HepG2 (cell line): Measurements from ENCODE around the gene AKT3. TPM values are rescaled to one million over a fixed set of nuclear protein-coding genes. Genes with fewer than 3 reads are reported as not detected.

Source experiments
- ATAC-seq: fragments of 200-7000 bp; cut with Tn5 transposase; 3 replicates; pipeline ENCODE4 v1.9.1; 2020; ENCODE audit warnings: mild to moderate bottlenecking, moderate library complexity
- BruUV-seq: library from RNA; stranded (reverse); fragments of 400-500 nt; replicated peaks from 2 replicates; lab custom pipeline; 2021; lab: Mats Ljungman, UMichigan
- CTCF ChIA-PET: fragments of 300-600 bp; formaldehyde crosslinking; extraction: SDS; loops from one replicate; lab custom pipeline; 2021; ENCODE audit warnings: low total read pairs, inconsistent platforms, low intra/inter-chr PET ratio; lab: Yijun Ruan, JAX
- POLR2A ChIA-PET: fragments of 350-600 bp; sonication (Branson Sonifier 250); formaldehyde crosslinking; loops from one replicate; lab custom pipeline; 2020; ENCODE audit warnings: antibody characterized with exemption, inconsistent platforms; lab: Yijun Ruan, JAX
- DNase-seq: peaks from one replicate; pipeline ENCODE4 v3.0.0-alpha.2; 2015; ENCODE audit warnings: low spot score
- FAIRE-seq: peaks from 3 replicates; lab custom pipeline; 2011; peaks lifted over from hg19 to GRCh38; lab: Jason Lieb, UNC
- H2AFZ ChIP-seq: one replicate; pipeline ENCODE4 v1.6.1; 2011; ENCODE audit warnings: low read length, inconsistent platforms
- H3K27ac ChIP-seq: fragments of 300-600 bp; 3 replicates; pipeline ENCODE4 v1.8.0; 2011; ENCODE audit warnings: mixed run types, mild to moderate bottlenecking, mixed read lengths, low read length, inconsistent platforms; ENCODE audit not compliant: insufficient read depth; ENCODE audit errors: extremely low read length
- H3K27me3 ChIP-seq, 2 experiments: fragments of 200-600 bp in 1 of 2; 2 replicates in 1 of 2; 3 replicates in 1 of 2; pipeline versions ENCODE4 v1.6.0 to v1.8.0; 2011; ENCODE audit warnings: low read length in 2 of 2, mild to moderate bottlenecking in 2 of 2, moderate library complexity in 2 of 2, inconsistent platforms in 1 of 2; ENCODE audit not compliant: insufficient read depth in 2 of 2, control insufficient read depth in 1 of 2
- H3K36me3 ChIP-seq, 2 experiments: fragments of 200-600 bp in 1 of 2; replicated peaks in 1 of 2; 2 replicates in 1 of 2; 3 replicates in 1 of 2; pipeline versions ENCODE4 v1.5.1 to v1.8.0; 2011; ENCODE audit warnings: low read length in 2 of 2, inconsistent platforms in 1 of 2; ENCODE audit not compliant: insufficient read depth in 2 of 2, control insufficient read depth in 1 of 2
- H3K4me1 ChIP-seq: 2 replicates; pipeline ENCODE4 v1.5.1; 2012; ENCODE audit warnings: low read length, inconsistent platforms; ENCODE audit not compliant: insufficient read depth
- H3K4me2 ChIP-seq: 2 replicates; pipeline ENCODE4 v1.6.0; 2011; ENCODE audit warnings: low read depth, low read length, inconsistent platforms
- H3K4me3 ChIP-seq, 3 experiments: fragments of 200-600 bp in 1 of 3; sonication (generic), shearing (Covaris generic) in 1 of 3; replicated peaks in 1 of 3; 2 replicates each; pipeline ENCODE4 v1.5.1; 2011 to 2016; ENCODE audit warnings: low read length in 3 of 3, inconsistent platforms in 2 of 3, low read depth in 2 of 3, mild to moderate bottlenecking in 2 of 3, control low read depth in 1 of 3, mixed read lengths in 1 of 3; ENCODE audit not compliant: insufficient read depth in 1 of 3
- H3K79me2 ChIP-seq: one replicate; pipeline ENCODE4 v1.6.1; 2011; ENCODE audit warnings: low read length, inconsistent platforms; ENCODE audit not compliant: insufficient read depth
- H3K9ac ChIP-seq: 2 replicates; pipeline ENCODE4 v1.6.0; 2011; ENCODE audit warnings: mild to moderate bottlenecking, low read depth, low read length, inconsistent platforms; ENCODE audit not compliant: insufficient read depth
- H3K9me3 ChIP-seq: 2 replicates; pipeline ENCODE4 v1.5.1; 2012; ENCODE audit warnings: mild to moderate bottlenecking, low read length
- H4K20me1 ChIP-seq: 2 replicates; pipeline ENCODE4 v1.6.0; 2011; ENCODE audit warnings: inconsistent platforms, mild to moderate bottlenecking, low read length, moderate library complexity; ENCODE audit not compliant: insufficient read depth
- CEBPB ChIP-seq: IDR thresholded peaks from 2 replicates; pipeline ENCODE4 v1.6.1; 2011; ENCODE audit warnings: low read depth, low read length, improper control_type of control experiment, borderline replicate concordance
- CREB1 ChIP-seq, 2 experiments: fragments of 450-650 bp in 1 of 2; IDR thresholded peaks; 2 replicates each; pipeline ENCODE4 v1.6.1; 2016 to 2017; ENCODE audit warnings: control low read depth in 1 of 2, mild to moderate bottlenecking in 1 of 2, missing compliant biosample characterization in 1 of 2, missing genetic modification characterization in 1 of 2
- GPBP1L1 ChIP-seq: sonication (generic); formaldehyde crosslinking; IDR thresholded peaks from 2 replicates; pipeline ENCODE4 v1.5.0; 2020; ENCODE audit warnings: mild to moderate bottlenecking, missing genetic modification reagents
- RAD51 ChIP-seq: fragments of 450-650 bp; IDR thresholded peaks from 2 replicates; pipeline ENCODE4 v1.6.1; 2016; ENCODE audit warnings: borderline replicate concordance
- SATB2 ChIP-seq: sonication (generic); formaldehyde crosslinking; IDR thresholded peaks from 2 replicates; pipeline ENCODE4 v1.5.0; 2020; ENCODE audit warnings: missing genetic modification reagents
- SIX1 ChIP-seq: sonication (generic); formaldehyde crosslinking; IDR thresholded peaks from 2 replicates; pipeline ENCODE4 v1.4.0; 2020; ENCODE audit warnings: missing genetic modification reagents, borderline replicate concordance
- SMYD3 ChIP-seq: sonication (generic); formaldehyde crosslinking; IDR thresholded peaks from 2 replicates; pipeline ENCODE4 v1.8.1; 2023; ENCODE audit warnings: mild to moderate bottlenecking, missing genetic modification reagents
- TERF1 ChIP-seq: sonication (generic); formaldehyde crosslinking; IDR thresholded peaks from 2 replicates; pipeline ENCODE4 v1.8.0; 2022; ENCODE audit warnings: mild to moderate bottlenecking, missing genetic modification reagents, moderate library complexity
- ZBTB14 ChIP-seq: sonication (generic); formaldehyde crosslinking; IDR thresholded peaks from 2 replicates; pipeline ENCODE4 v1.4.0; 2020; ENCODE audit warnings: missing genetic modification reagents
- ZNF121 ChIP-seq: sonication (generic); formaldehyde crosslinking; IDR thresholded peaks from 2 replicates; pipeline ENCODE4 v1.5.0; 2020; ENCODE audit warnings: mild to moderate bottlenecking, missing genetic modification reagents
- WGBS: methylation state at CpG from one replicate; pipeline ENCODE4 v1.1.6; 2017; ENCODE audit warnings: low lambda C conversion rate; 5-methylcytosine and 5-hydroxymethylcytosine counted together
- in situ Hi-C: cut with HindIII; loops from 2 replicates; pipeline ENCODE4 v1.10.0; 2017; ENCODE audit warnings: low pct_unique_long_range_greater_than_20kb; ENCODE audit not compliant: extremely low pct_ligation_motif_present
- intact Hi-C: fragments of 100-400 bp; cut with micrococcal nuclease; formaldehyde crosslinking; loops from one replicate; pipeline ENCODE4 v1.10.0; 2022; ENCODE audit not compliant: unreplicated experiment
- polyA plus RNA-seq, 8 experiments: library from polyadenylated mRNA; depleted of rRNA in 3 of 8; stranded (reverse) in 7 of 8; unstranded in 1 of 8; fragments of >200 nt; fragmentation: Illumina TruSeq in 4 of 8; extraction: Trizol in 4 of 8; gene quantifications; 2 replicates each; pipeline versions ENCODE4 v1.2.1 to v1.2.3, GENCODE V29; 2011 to 2016; ENCODE audit warnings: low read depth in 4 of 8, missing spikeins in 1 of 8, mixed read lengths in 1 of 8; ENCODE audit not compliant: insufficient read depth in 1 of 8
- total RNA-seq, 5 experiments: library from RNA; depleted of rRNA; stranded (reverse); fragments of >200 nt; fragmentation: Illumina TruSeq; extraction: Trizol; gene quantifications; 2 replicates each; pipeline ENCODE4 v1.2.3, GENCODE V29; 2016; ENCODE audit warnings: low read depth in 1 of 5

AKT3 gene
- total and polyA plus RNA-seq, 2 of the 13 experiments (the other 11 are each of a cell fraction or from before 2014, with no cell fraction given): 0.07 TPM

GRCh38 chr1:243510928-243511327 lies 339.1 kb downstream of the AKT3 start:
- ATAC-seq (no peak), FAIRE-seq (no peak), DNase-seq (no peak)
- no TSS peak for BruUV-seq
- Histone ChIP-seq H3K4me1 (peaks cover 25% of the 10 kb centered on the region), H2AFZ (no peak overlapping the region), H3K4me2 (no peak overlapping the region), H3K27ac (no peak overlapping the region), H3K9ac (no peak overlapping the region), H3K4me3 (no peak overlapping the region), H3K27me3 (no peaks in the 10 kb centered on the region), H4K20me1 (no peaks in the 10 kb centered on the region), H3K9me3 (no peaks in the 10 kb centered on the region), H3K79me2 (no peaks in the 10 kb centered on the region), H3K36me3 (no peaks in the 10 kb centered on the region)
- 0 out of 2 replicates have a peak, but pooled peaks have one; percentile 11 for TF ChIP-seq CREB1 (IDR thresholded peaks at IDR 0.05)
- no peak for TF ChIP-seq CREB1 (CRISPR knock-in tag; IDR thresholded peaks at IDR 0.05)
- peak; percentile 43; the same call in 1 of the 2 replicates for TF ChIP-seq CEBPB
- TF ChIP-seq TERF1: no peak
- TF ChIP-seq GPBP1L1: no peak
- in situ Hi-C loops: no loop called here
- intact Hi-C loops: no loop called here
- 56% methylated on average over 3 of the region's 3 CpGs for WGBS
- CTCF ChIA-PET: no interaction called here
- POLR2A ChIA-PET: no interaction called here

- WGBS: 100% methylated on average over 1 of the region's 1 CpG
- no peaks in the 10 kb centered on the region for H3K79me2 ChIP-seq
- H3K36me3 ChIP-seq: no peaks in the 10 kb centered on the region
- no TSS peak for BruUV-seq
- intact Hi-C loops (loop anchor here (10.0 kb wide), 1 partner anchor 164 kb away; no protein-coding TSS in a partner anchor), in situ Hi-C loops (no loop called here)
- H4K20me1 ChIP-seq: no peaks in the 10 kb centered on the region
- no peak overlapping the region for H2AFZ ChIP-seq
- no peak overlapping the region for H3K9ac ChIP-seq
- H3K27me3 ChIP-seq: no peaks in the 10 kb centered on the region
- no peak overlapping the region for H3K27ac ChIP-seq
- no peak for ATAC-seq
- no peaks in the 10 kb centered on the region for H3K9me3 ChIP-seq
- no peak overlapping the region for H3K4me3 ChIP-seq
- ChIA-PET POLR2A (no interaction called here), CTCF (no interaction called here)
- FAIRE-seq: no peak
- DNase-seq: no peak
- TF ChIP-seq SMYD3 (CRISPR knock-in tag) (no peak), RAD51 (no peak), ZBTB14 (CRISPR knock-in tag) (no peak), SATB2 (CRISPR knock-in tag) (no peak), ZNF121 (CRISPR knock-in tag) (no peak), SIX1 (CRISPR knock-in tag) (no peak)
- H3K4me1 ChIP-seq: peaks cover 32% of the 10 kb centered on the region
- no peak overlapping the region for H3K4me2 ChIP-seq
Measured at GRCh38 chr1:243508943-243509342, 341.1 kb downstream of the AKT3 start.
